HG03045 (cell line): ENCODE results near the gene GALNT12.

Experiments used
- ATAC-seq: cut with Tn5 transposase; IDR thresholded peaks from one replicate; pipeline ENCODE4 v1.9.1; 2021; ENCODE audit warnings: mild to moderate bottlenecking, moderate library complexity; ENCODE audit not compliant: unreplicated experiment

GALNT12 gene

GRCh38 chr9:98899408-98900056, 92.1 kb downstream of the GALNT12 start:
- ATAC-seq: no peak
